NCI-H510A treated with DMSO at 0.1 percent for 48 hours (cell line): ENCODE results near the gene MATN1.
"Not testable (repeated sequence)": the region's sequence is repeated elsewhere in the genome, so short reads cannot be mapped to it uniquely, and the experiment has no call there.

Experiments used
- DNase-seq: peaks from one replicate; lab custom pipeline; 2025; lab: John Stamatoyannopoulos, UW

The MATN1 gene, protein sequence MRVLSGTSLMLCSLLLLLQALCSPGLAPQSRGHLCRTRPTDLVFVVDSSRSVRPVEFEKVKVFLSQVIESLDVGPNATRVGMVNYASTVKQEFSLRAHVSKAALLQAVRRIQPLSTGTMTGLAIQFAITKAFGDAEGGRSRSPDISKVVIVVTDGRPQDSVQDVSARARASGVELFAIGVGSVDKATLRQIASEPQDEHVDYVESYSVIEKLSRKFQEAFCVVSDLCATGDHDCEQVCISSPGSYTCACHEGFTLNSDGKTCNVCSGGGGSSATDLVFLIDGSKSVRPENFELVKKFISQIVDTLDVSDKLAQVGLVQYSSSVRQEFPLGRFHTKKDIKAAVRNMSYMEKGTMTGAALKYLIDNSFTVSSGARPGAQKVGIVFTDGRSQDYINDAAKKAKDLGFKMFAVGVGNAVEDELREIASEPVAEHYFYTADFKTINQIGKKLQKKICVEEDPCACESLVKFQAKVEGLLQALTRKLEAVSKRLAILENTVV

DNA sequence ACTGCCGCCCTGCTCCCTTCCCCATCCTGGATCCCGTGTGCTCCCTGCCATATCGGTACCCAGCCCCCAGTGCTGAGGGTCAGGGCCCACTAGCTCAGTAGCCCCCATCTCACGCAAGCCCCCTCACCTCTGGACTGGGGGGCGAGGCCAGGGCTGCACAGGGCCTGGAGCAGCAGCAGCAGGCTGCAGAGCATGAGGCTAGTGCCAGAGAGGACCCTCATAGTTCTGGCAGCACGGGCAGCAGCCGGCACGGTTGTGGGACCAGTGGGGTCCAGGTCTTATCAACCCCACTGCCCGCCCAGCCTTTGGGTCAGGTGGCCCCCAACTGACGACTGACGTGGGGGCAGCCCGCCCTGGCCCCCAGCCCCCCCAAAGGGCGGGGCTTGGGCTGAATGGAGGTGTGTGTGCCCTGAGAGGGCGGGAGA, at the start of gene MATN1:
Gene MATN1, minus strand, starts transcription at position 255 of the 425 bp plus-strand sequence. Its CDS starts 34 bp downstream, at position 221.
- no peak for DNase-seq

DNA sequence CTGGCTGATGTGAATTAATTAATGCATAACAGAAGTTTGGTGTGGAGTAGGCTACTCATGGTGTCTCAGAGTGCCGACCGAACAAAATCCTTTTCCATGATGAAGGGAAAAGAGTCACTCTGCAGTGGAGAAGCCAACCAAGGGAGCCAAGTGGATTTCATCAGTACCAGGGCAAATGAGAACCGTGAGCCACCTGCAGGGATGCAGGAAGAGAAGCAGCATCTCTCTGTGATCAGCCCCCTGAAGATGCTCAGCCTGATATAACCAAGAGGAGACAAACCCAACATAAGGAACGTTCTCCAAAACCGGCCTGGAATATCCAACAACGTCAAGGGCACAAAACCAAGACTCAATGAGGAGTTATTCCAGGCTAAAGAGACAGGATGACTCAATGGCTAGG, 47.6 kb upstream of the MATN1 start:
- DNase-seq: no peak

DNA sequence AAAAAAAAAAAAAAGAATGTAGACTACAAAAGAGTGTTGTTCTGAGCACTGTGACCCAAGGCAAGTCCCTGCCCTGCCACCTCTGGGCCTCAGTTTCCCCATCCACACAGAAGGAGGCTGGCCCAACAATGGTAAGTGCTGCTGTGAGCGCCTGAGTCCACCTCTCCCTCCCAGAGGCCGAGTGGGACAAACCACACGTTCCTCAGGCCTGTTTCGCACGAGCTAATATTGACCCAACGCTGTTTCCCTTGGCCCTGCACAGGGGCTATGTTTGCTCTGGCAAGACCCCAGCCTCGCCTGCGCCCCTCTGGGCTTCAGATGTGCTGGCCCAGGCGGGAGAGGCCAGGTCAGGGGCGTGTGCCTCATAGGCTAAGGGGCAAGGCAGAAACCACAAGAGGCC, 46.8 kb upstream of the MATN1 start:
- DNase-seq: no peak

DNA sequence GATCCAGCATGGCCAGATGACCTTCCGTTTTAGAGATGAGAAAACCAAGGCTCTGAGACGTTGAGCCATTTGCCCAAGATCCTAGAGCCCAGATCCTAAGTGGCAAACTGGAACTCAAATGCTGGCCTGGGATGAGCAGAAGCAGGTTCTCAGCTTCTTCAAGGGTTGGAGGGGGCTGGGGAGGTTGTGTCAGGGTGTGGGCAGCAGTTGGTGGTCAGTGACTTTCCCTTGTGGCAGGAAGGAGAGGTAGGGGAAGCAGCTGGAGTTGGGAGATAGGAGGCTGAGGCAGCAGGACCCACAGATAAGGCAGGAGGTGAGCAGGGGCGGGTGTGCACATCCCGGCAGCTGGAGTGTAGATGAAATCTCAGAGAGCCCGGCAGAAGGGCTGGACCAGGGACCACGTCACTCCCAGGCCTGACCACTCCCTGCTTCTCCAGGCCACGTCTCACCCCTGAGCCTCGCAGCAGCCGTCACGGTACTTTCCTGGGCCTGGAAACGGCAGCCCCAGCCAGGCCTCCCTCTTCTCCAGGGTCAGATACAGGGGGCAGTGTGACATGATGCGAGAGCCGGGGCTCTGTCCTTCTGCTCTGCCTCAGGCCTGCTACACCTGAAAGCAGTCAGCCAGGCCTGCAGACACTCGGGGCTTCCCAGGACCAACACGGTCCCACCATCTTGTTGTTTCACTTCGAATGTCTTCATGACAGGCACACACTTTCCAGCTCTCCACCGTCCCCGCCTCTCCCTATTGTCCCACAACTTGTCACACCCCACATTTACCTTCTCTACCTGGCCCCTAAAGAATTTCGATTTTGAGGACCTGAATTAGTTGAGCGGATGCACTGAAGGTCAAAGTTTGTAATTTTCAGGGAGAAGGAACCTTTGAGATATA, 45.7 kb upstream of the MATN1 start:
- DNase-seq: no peak

DNA sequence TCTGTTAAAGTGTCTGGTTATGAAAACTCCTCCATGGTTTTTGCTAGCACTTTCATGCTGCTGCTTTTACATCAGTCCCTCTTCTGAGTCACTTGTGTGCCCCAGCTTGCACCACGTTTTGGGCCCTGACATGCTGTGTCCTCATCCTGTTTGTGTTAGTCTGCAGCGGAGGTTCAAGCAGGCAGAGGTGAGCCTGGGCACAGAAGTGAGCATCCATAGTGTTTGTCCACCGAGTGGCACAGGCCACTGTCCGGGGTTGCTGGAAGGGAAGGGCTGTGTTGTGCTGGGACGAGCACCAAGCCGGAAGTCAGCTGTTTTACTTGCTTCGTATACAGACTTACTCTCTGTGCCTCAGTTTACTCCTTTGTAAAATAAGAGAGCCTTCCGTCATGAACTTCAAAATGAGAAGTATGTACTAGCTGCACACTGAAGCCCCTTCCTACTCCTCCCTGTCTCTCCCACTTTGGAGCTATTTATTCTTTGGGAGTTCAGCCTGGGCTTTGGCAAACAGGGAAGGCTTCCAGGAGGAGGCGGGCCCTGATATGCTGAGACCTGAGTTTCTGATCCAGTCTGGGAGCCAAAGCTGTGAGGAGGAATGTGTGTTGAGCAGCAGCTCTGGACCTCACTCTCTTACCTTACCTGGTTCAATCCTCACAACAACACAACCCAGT, 44.9 kb upstream of the MATN1 start:
- DNase-seq: no peak

DNA sequence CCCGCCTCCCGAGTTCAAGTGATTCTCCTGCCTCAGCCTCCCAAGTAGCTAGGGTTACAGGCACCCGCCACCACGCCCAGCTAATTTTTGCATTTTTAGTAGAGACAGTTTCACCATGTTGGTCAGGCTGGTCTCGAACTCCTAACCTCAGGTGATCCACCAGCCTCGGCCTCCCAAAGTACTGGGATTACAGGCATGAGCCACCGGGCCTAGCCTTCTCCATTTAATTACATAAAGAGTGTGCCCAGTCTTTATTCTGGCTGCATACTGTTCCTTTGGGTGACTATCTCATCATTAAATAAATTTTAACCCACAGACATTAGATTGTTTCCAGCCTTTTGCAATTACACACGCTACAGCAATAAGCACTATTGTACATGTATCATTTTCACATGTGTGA, 43.6 kb upstream of the MATN1 start:
- DNase-seq: not testable (repeated sequence)

DNA sequence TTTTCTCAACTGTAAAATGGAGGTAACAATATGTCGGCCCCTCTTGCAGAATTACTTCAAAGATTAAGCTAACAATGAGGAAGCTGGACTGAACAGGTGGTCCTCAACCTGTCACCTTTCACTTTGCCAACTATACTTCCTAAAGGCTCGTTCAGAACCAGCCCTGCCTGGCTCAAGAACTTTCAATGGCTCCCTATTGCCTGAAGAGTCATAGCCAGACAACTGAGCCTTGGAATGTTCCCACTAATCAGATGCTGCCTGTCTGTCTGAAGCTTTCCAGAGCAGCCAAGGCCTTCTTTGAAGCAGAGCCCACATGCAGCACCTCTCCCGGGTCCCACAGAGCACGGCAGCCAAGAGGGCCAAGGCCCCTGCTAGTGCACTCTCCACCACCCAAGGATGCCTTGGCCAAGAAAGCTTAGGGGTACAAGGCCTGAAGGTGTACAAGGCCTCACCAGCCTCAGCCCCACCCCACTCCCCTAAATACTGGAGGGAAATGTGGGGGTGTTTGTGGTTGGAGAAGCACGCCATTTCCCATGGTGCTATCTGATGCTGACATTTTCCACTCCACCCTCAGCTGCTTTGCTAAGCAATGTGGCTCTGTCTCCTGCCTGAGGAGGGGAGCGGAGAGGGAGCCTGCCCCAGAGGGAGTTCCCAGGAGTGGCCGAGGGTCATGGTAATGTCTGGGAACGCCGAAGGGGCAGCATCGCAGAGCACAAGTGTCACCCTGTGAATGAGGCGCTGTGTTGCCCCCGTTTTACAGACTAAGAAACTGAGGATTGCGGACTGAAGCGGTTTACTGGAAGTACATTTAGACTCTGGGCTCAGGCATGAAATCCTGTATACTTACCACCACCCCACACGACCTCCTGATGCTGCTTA, 42.4 kb upstream of the MATN1 start:
- DNase-seq: no peak

DNA sequence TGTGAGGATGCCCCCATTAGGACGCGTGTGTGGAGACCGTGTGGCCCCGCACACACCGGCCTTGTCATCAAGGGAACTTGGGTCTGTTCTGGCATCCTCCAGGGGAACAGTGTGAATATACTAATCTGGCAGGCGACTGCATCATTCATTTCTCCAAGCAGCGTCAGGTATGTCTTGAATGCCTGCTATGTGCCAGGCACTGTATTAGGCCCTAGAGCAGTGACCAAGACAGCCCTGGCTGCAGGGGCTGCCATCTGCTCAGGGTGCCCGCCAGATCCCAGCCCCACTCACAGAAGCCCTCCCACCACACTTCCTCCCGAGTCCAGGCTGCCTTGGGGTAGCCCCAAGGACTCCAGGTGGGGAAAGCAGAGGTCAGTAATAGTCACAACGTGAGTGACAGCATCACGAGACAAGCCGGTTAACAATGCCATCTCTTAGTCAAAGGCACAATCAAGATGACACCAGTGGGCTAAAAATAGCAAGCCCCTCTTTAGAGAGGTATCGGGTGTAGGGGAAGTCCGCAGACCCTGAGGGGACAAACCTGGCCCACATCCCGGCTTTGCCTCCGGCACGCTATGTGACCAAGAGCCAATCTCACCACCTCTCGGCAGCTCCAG, 41.7 kb upstream of the MATN1 start:
- no peak for DNase-seq

DNA sequence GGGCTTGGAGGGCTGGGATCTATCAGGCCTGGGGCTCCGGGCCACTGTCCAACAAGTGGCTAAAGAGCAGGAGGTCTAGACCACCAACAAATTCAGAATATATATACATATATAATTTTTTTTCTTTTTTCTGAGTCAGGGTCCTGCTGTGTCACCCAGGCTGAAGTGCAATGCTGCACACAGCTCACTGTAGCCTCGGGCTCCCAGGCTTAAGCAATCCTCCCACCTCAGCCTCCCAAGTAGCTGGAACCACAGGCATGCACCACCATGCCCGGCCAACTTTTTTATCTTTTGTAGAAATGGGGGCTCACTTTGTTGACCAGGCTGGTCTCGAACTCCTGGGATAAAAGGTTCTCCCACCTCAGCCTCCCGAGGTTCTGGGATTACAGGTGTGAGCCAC, 41.0 kb upstream of the MATN1 start:
- no peak for DNase-seq

DNA sequence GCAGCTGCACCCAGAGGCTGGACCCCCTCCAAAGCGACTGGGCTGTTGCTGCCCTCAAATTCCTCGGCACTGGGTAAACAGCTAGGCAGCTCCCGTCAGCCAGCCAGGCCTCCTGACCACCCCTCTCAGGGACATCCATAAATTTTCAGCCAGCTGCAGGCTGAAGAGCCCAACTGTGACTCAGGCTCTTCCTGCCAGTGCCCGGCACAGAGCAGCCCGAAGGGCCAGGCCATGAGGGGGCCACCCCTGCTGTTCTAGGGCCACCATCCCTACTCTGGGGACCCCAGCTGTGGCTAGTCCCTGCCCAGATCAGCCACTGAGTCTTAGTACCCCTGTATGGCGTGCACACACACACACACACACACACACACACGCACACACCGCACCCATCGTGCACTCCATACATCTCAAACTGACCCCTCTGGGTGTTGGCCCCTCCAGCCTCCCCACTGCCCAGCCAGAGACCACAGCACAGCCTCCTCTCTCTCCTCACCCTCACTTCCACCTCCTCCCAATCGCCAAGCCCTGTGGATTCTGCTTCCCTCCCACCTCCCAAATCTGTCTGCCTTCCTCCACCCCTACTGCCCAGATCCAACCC, 40.4 kb upstream of the MATN1 start:
- DNase-seq: peak; percentile 13

DNA sequence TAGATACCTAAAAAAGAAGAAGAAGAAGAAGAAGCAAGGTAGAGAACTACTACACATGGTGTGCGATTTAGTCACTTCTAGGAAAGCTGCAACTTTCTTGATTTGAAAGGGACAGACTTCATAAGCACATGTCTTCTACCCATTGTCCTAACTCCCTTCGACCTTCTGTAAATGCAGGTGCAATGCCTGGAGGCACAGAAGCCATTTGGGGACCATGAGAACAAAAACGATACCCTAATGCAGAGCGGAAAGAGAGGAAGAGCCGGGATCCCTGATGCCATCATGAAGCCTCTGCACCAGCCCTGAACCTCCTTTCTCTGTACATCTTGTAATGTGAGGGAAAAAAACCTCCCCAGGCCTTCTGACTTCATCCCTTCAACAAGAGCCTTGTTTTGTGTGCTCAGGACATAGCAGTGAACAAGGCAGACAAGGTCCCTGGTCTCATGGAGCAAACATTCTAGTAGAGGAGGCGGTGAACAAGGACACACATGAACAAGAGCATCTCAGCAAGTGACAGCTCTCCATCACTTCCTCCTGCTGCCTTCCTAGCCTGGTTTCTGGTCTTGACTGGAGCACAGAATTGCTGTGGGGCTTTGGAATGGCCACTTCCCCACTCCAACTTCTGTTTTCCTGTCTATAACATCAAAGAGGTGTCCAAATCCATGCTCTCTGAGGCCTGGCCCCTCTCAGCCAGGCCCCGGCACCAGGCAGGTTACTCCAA, 39.7 kb upstream of the MATN1 start:
- DNase-seq: no peak

DNA sequence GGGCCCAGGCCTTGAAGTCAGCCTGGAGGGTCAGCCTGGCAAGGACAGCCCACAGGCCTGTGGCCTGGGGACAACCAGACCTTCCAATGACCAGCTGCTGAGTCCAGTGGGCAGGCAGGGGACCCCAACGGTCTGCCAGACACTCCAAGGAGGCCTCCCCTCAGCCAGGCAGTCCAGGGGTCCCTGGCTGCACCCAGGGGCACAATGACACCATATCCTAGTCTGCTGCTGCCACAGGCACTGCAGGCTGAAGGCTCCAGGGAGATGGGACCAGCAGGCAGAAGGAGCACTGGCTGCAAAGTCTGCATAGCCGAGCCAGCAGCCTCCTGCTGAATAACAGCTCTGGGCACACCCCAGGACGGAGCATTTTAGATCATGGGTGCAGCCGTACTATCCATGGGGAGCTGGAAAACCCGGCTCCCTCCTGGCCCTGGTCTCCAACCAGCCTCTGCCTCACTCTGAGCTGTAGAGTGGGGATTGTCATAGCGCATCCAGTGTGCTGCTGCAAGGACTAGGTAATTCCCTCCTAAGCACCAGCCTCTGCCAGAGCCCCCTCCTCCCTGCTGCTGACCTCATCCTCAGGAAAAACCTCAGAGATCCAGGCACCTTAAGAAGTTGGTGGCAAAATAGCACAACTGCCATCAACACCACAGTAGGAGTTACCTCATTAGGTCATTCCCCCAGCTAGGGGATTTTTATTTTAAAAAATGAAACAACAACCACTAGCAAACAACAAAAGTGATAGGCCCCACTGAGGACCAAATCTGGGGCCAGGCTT, 39.0 kb upstream of the MATN1 start:
- DNase-seq: no peak

DNA sequence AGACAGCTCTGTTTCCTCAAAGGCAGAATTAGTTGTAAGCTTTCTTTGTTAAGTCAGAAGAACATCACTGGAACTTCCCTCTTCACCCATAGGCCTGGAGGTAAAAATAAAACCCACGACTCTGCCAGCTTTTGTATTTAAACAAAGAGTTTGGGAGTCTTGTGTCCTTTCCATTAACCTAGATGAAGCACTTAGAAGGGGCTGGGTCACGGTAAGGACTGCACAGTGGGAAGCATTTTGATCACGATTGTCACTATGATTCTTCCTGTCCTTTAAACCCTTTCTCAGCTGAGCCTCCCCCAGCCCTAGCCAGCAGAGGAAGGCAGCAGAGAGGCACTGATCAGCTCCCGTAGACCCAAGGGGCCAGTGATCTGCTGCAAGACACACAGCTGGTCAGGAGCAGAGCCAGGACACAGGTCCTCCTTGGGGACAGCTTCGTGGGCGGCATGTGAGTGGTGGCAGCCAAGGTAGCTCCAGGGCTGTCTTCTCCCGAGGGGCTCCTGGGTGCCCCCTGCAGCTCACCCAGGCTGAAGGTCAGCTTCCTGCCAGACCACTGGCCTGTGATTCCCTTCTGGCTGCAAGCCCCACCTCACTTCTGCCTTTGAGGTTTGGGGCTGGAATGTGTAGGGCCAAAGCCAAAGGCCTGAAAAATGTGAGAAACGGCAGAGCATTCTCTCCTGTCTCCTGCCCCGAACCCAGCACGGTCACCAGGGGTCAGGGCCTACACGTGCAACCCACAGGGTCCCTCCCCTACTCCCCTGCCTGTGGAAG, 38.2 kb upstream of the MATN1 start:
- no peak for DNase-seq

DNA sequence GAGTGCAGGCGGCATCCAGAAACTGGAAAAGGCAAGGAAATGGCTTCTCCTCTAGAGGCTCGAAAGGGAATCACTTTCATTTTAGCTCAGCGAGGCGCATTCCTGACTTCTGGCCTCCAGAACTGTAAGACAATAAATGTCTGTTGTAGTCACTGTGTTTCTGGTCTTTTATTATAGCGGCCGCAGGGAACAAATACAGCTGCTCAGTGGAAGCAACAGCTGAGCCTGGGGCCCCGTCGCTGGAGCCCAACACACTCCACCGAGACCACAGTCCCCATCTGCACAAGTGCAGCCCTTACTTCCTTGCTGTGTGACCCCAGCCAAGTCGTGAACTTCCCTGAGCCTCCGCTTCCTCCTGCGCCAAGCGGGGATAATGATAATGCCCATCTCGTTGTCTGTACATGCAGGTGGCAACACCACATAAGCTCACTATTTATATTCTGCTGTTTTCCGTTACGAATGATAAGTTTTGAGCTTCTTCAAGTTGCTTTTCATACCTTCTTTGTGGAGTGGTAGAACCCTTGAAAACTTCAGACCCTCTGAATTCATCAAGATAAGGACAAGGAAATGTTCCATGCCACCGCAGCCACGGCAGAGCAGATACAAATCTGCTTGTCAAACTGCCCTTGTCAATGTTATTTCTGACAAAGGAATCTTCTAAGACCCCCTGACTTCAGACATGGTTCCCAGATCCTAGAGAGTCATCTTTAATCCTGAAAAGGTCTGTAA, 37.4 kb upstream of the MATN1 start:
- no peak for DNase-seq

DNA sequence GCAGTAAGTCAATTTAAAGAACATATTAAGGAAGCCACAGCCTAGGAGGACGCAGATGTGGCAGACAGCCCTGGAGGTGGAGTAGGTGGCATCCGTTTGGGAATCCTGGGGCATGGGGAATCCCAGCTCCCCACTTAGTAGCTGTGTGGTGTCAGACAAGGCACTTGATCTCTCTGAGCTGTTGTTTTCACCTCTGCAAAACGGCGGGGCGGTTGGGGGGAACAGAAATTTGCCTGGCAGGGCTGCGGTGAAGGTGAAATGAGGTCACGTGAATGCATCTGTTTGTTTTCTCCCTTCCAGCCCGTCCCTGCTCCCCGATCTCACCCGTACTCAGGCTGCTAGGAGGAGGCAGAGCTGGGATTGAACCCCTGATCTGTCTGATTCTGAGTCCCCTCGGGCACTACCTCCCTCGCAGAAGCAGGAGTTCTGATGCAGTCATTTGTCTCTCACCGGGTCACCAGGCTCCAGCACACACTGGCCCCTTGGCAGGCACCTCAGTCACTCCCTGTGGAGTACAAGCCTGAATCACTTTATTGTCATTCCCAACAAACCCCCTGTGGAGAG, 36.4 kb upstream of the MATN1 start:
- DNase-seq: no peak

DNA sequence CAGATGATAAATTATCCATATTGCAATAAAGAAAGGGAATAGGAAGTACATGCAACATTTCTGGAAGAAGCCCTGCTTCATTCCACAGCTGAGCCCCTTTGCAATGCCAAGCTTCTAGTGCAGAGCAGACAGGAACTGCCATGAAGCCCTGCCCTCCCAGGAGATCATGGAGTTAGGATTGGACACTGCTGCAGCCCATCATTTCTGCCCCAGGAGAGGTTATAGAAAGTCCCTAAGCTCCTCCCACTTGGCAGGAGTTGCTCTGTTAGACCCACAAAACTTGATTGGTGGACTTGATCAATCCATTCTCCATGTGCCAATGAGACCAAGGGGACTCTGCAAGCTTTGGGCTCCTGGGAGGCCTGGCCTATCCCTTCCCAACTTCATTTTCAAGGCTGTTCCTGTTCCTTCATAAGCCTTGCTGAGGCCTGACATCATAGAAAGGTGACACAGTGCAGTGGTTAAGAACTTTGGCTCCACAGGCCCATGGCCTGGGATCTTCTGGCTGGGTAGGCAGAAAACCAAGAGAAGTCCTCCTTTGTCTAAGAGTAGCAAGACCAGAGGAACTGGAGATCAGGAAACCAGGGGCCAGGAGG, 35.5 kb upstream of the MATN1 start:
- DNase-seq: no peak
